Adrenal gland (tissue), 5 donors: ENCODE measurements around the gene HSPB9.

Source experiments
- CTCF ChIP-seq, 6 experiments: fragments of 450-650 bp in 4 of 6; fragments of 200-600 bp in 2 of 6; sonication (generic) in 1 of 6; IDR thresholded peaks; 1 replicate in 5 of 6; 2 replicates in 1 of 6; pipeline versions ENCODE4 v1.5.1 to v1.8.0; 2016 to 2021; ENCODE audit warnings: antibody characterized with exemption in 6 of 6, mild to moderate bottlenecking in 2 of 6, moderate library complexity in 1 of 6
- POLR2A ChIP-seq, 2 donors: fragments of 450-650 bp; IDR thresholded peaks; one replicate each; pipeline ENCODE4 v1.6.1; 2017; ENCODE audit warnings: antibody characterized with exemption in 2 of 2, mild to moderate bottlenecking in 2 of 2, moderate library complexity in 1 of 2
- donor health status: DM: no; HTN: no; CAD: no.

GRCh38 chr17:42111265-42111636 lies 11.4 kb upstream of the HSPB9 start:
- TF ChIP-seq CTCF (IDR thresholded peaks at IDR 0.05), result no peak
- no peak for TF ChIP-seq POLR2A (IDR thresholded peaks at IDR 0.05)
